Tibial nerve (tissue), 4 donors: ENCODE measurements around the gene DCP1B. TPM values are rescaled to one million over a fixed set of nuclear protein-coding genes. Genes with fewer than 3 reads are reported as not detected.

ENCODE experiments used
- DNase-seq, 2 donors: peaks; one replicate each; pipeline ENCODE4 v3.0.0-alpha.2; 2019; ENCODE audit warnings: low spot score in 2 of 2
- H3K27ac ChIP-seq, 4 donors: fragments of 200-600 bp; sonication (generic) in 3 of 4; one replicate each; pipeline ENCODE4 v1.5.1; 2017 to 2019; ENCODE audit warnings: mild to moderate bottlenecking in 1 of 4
- H3K27me3 ChIP-seq, 2 donors: fragments of 200-600 bp; sonication (generic) in 1 of 2; one replicate each; pipeline versions ENCODE4 v1.5.1 to v1.6.0; 2017 to 2019
- H3K36me3 ChIP-seq, 3 donors: fragments of 200-600 bp; sonication (generic); one replicate each; pipeline ENCODE4 v1.5.1; 2018 to 2019
- H3K4me1 ChIP-seq, 4 donors: fragments of 200-600 bp; sonication (generic) in 3 of 4; one replicate each; pipeline ENCODE4 v1.5.1; 2017 to 2019
- H3K4me3 ChIP-seq, 4 donors: fragments of 200-600 bp; sonication (generic) in 3 of 4; one replicate each; pipeline ENCODE4 v1.5.1; 2017 to 2019; ENCODE audit warnings: mild to moderate bottlenecking in 1 of 4, moderate library complexity in 1 of 4
- H3K9me3 ChIP-seq, 4 donors: fragments of 200-600 bp; sonication (generic) in 3 of 4; one replicate each; pipeline ENCODE4 v1.5.1; 2017 to 2019
- EP300 ChIP-seq, 2 donors: sonication (generic); formaldehyde crosslinking; IDR thresholded peaks; one replicate each; pipeline ENCODE4 v1.6.1; 2017; ENCODE audit warnings: antibody characterized with exemption in 2 of 2, mild to moderate bottlenecking in 1 of 2
- POLR2A ChIP-seq, 2 donors: fragments of 450-650 bp; IDR thresholded peaks; one replicate each; pipeline ENCODE4 v1.6.1; 2017; ENCODE audit warnings: antibody characterized with exemption in 2 of 2, mild to moderate bottlenecking in 2 of 2, moderate library complexity in 2 of 2
- WGBS, 2 donors: methylation state at CpG; one replicate each; pipeline ENCODE4 v1.1.5; 2018; 5-methylcytosine and 5-hydroxymethylcytosine counted together
- total RNA-seq, 4 donors: library from RNA; depleted of rRNA; stranded (reverse); fragments of >200 nt; gene quantifications; one replicate each; pipeline ENCODE4 v1.1.0, GENCODE V29; 2016
- TF ChIP-seq, protein P1 (sequence below), 5 experiments: fragments of 200-600 bp in 3 of 5; fragments of 450-650 bp in 2 of 5; sonication (generic) in 3 of 5; IDR thresholded peaks; one replicate each; pipeline ENCODE4 v1.5.1; 2016 to 2019; ENCODE audit warnings: antibody characterized with exemption in 5 of 5, mild to moderate bottlenecking in 3 of 5, moderate library complexity in 2 of 5

Gene DCP1B
- total RNA-seq, 4 donors from 2014 or later, result 7.5 to 21.0 (median 13.3) TPM

- Histone ChIP-seq H3K27me3 (no peaks in the 10 kb centered on the region), H3K4me1 (peaks cover 0 to 9% (median 0%) of the 10 kb centered on the region in 4 donors), H3K36me3 (no peaks in the 10 kb centered on the region), H3K9me3 (no peaks in the 10 kb centered on the region), H3K27ac (no peak overlapping the region), H3K4me3 (no peak overlapping the region)
- no peak for TF ChIP-seq POLR2A (IDR thresholded peaks at IDR 0.05)
- 47 to 49% methylated on average over 12 of the region's 12 CpGs for WGBS, 2 donors
- no peak for DNase-seq
Observed at GRCh38 chr12:2017546-2018337, 13.5 kb upstream of the DCP1B start.

DNA sequence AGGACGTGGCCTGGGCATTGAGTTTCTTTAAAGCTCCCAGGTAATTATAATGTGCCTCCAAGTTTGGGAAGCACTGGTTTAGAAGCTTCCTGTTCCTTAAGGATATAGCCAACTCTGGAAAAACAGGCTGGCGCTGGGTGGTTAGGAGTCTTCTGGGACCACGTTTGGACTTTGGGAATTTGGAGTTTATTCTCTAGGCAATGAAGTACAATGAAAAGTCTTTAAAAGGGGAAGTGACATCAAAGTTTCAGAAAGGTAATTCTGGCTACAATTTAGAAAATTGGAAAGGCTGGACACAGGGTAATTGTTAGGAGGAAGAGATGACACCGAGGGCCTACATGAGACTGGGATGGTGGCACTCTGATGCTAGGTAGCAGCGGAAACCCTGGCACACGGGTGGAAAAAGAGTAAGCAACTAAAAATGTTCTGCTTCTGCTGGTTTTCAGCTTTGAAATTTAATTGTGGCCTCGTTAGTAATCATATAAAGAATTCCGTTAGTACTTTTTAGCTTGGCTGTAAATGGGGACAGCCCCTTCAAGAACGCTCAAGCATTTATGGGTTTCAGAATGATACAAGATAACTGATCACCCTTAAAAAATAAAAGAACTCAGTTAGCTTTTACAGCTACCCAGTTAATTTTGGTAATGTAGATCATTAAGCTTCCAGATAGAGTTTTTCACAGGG, 12.7 kb upstream of the DCP1B start:
- Histone ChIP-seq H3K27ac (no peak overlapping the region), H3K9me3 (no peaks in the 10 kb centered on the region), H3K4me3 (no peak overlapping the region), H3K36me3 (no peaks in the 10 kb centered on the region), H3K27me3 (no peaks in the 10 kb centered on the region), H3K4me1 (peaks cover 0 to 9% (median 0%) of the 10 kb centered on the region in 4 donors)
- TF ChIP-seq POLR2A (IDR thresholded peaks at IDR 0.05), result no peak
- no peak for TF ChIP-seq EP300 (IDR thresholded peaks at IDR 0.05)
- TF ChIP-seq, protein P1, sequence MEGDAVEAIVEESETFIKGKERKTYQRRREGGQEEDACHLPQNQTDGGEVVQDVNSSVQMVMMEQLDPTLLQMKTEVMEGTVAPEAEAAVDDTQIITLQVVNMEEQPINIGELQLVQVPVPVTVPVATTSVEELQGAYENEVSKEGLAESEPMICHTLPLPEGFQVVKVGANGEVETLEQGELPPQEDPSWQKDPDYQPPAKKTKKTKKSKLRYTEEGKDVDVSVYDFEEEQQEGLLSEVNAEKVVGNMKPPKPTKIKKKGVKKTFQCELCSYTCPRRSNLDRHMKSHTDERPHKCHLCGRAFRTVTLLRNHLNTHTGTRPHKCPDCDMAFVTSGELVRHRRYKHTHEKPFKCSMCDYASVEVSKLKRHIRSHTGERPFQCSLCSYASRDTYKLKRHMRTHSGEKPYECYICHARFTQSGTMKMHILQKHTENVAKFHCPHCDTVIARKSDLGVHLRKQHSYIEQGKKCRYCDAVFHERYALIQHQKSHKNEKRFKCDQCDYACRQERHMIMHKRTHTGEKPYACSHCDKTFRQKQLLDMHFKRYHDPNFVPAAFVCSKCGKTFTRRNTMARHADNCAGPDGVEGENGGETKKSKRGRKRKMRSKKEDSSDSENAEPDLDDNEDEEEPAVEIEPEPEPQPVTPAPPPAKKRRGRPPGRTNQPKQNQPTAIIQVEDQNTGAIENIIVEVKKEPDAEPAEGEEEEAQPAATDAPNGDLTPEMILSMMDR (IDR thresholded peaks at IDR 0.05), result no peak
- no peak for DNase-seq
- 85 to 89% methylated on average over 9 of the region's 9 CpGs for WGBS, 2 donors

DNA sequence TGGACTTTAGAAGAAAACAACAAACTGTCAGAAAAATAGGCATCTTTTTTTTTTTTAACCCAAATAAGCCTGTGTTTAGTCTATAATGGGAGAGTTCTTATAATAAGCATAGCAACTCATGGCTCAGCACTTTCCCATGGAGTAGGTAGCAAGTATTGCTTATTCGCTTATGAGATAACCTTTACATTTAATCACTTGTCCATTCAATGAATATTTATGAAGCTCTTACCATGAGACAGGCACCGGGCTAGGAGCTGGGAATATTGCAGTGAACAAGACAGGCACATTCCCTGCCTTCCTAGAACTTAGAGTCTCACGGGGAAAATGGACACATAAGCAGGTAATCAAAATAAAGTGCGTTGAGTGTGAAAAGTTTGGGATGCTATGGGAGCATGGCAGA, 10.0 kb upstream of the DCP1B start:
- H3K27ac ChIP-seq, result peak overlapping the region in 1 of 4 donors; percentile 64
- WGBS, 2 donors, result 81 to 91% methylated on average over 4 of the region's 4 CpGs
- no peak for DNase-seq

GRCh38 chr12:2013527-2014223, 9.4 kb upstream of the DCP1B start:
- Histone ChIP-seq H3K4me3 (no peak overlapping the region), H3K27ac (peak overlapping the region in 3 of 4 donors; percentile 7 to 64 (median 61)), H3K36me3 (no peaks in the 10 kb centered on the region), H3K4me1 (peaks cover 0 to 9% (median 0%) of the 10 kb centered on the region in 4 donors), H3K9me3 (no peaks in the 10 kb centered on the region), H3K27me3 (no peaks in the 10 kb centered on the region)
- WGBS, 2 donors, result 27% methylated on average over 4 of the region's 4 CpGs
- DNase-seq, result peak in 1 of 2 donors; percentile 25
- no peak for TF ChIP-seq POLR2A (IDR thresholded peaks at IDR 0.05)
- TF ChIP-seq EP300 (IDR thresholded peaks at IDR 0.05), result no peak
- TF ChIP-seq, protein P1 (IDR thresholded peaks at IDR 0.05), result no peak

More for the DNA sequence above, 10.0 kb upstream of the DCP1B start:
- no peak for TF ChIP-seq POLR2A (IDR thresholded peaks at IDR 0.05)
- TF ChIP-seq EP300 (IDR thresholded peaks at IDR 0.05), result no peak
- TF ChIP-seq, protein P1 (IDR thresholded peaks at IDR 0.05), result no peak
- H3K27me3 ChIP-seq, result no peaks in the 10 kb centered on the region
- H3K9me3 ChIP-seq, result no peaks in the 10 kb centered on the region
- no peak overlapping the region for H3K4me3 ChIP-seq
- peaks cover 0 to 9% (median 0%) of the 10 kb centered on the region in 4 donors for H3K4me1 ChIP-seq
- no peaks in the 10 kb centered on the region for H3K36me3 ChIP-seq

DNA sequence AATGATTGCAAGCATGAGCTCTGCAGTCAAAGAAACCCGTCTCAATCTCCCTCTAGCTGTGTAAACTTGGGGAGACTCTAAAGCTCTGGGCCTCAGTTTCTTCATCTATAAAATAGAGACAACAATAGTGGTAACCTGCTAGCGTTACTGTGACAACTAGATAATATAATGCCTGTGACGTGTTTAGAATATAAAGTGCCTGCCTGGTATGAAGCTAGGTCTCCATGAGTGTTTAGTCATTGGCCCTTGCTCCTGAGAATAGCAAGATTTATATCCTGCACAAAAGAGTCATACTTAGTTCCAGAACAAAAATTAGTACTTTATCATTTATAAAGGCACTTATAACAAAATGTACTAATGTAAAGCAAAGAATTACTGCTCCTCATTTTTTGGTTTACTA, 8.8 kb upstream of the DCP1B start:
- peaks cover 0 to 9% (median 0%) of the 10 kb centered on the region in 4 donors for H3K4me1 ChIP-seq
- H3K27me3 ChIP-seq, result no peaks in the 10 kb centered on the region
- H3K4me3 ChIP-seq, result no peak overlapping the region
- H3K36me3 ChIP-seq, result no peaks in the 10 kb centered on the region
- 77 to 89% methylated on average over 3 of the region's 3 CpGs for WGBS, 2 donors
- TF ChIP-seq EP300 (IDR thresholded peaks at IDR 0.05), result no peak
- TF ChIP-seq, protein P1 (IDR thresholded peaks at IDR 0.05), result no peak
- no peak for TF ChIP-seq POLR2A (IDR thresholded peaks at IDR 0.05)
- peak overlapping the region in 1 of 4 donors; percentile 64 for H3K27ac ChIP-seq
- no peaks in the 10 kb centered on the region for H3K9me3 ChIP-seq
- no peak for DNase-seq
